K562 (cell line): ENCODE measurements around the gene FBXW12. TPM values are rescaled to one million over a fixed set of nuclear protein-coding genes. Genes with fewer than 3 reads are reported as not detected.
A peak's percentile ranks its signal among the peaks of the same experiment; 100 is the strongest.
"Not testable (repeated sequence)": the region's sequence is repeated elsewhere in the genome, so short reads cannot be mapped to it uniquely, and the experiment has no call there.

Experiments used
- ATAC-seq: fragments of 200-7000 bp; cut with Tn5 transposase; 3 replicates; pipeline ENCODE4 v1.9.1; 2020; ENCODE audit warnings: moderate library complexity
- BruUV-seq: library from RNA; stranded (reverse); fragments of 400-500 nt; replicated peaks from 2 replicates; lab custom pipeline; 2021; lab: Mats Ljungman, UMichigan
- CTCF ChIA-PET: fragments of 300-600 bp; formaldehyde crosslinking; extraction: SDS; loops from one replicate; lab custom pipeline; 2021; ENCODE audit warnings: low intra/inter-chr PET ratio; lab: Yijun Ruan, JAX
- POLR2A ChIA-PET: fragments of 300-600, 350-650 bp; sonication (Branson Sonifier 250); formaldehyde crosslinking; extraction: SDS; loops from one replicate; lab custom pipeline; 2021; ENCODE audit warnings: antibody characterized with exemption, inconsistent platforms; lab: Yijun Ruan, JAX
- DNase-seq, 4 experiments: peaks; one replicate each; pipeline versions ENCODE4 v3.0.0 to v3.0.0-alpha.2; 2011 to 2018; ENCODE audit warnings: low spot score in 3 of 4, mixed read lengths in 3 of 4; ENCODE audit errors: extremely low read depth in 1 of 4
- FAIRE-seq: peaks from 2 replicates; lab custom pipeline; 2011; peaks lifted over from hg19 to GRCh38; lab: Jason Lieb, UNC
- H2AFZ ChIP-seq: 2 replicates; pipeline ENCODE4 v1.6.0; 2011; ENCODE audit warnings: low read depth, low read length, control low read depth, inconsistent platforms
- H3K27ac ChIP-seq: fragments of 200-600 bp; 3 replicates; pipeline ENCODE4 v1.8.0; 2011; ENCODE audit warnings: low read depth, mild to moderate bottlenecking, control low read depth, inconsistent platforms, low read length, moderate library complexity, mixed read lengths; ENCODE audit errors: extremely low read depth
- H3K27me3 ChIP-seq, 2 experiments: fragments of 300-600 bp in 1 of 2; 2 replicates in 1 of 2; 3 replicates in 1 of 2; pipeline versions ENCODE4 v1.6.0 to v1.8.0; 2011; ENCODE audit warnings: inconsistent platforms in 2 of 2, low read length in 2 of 2, mild to moderate bottlenecking in 1 of 2, mixed read lengths in 1 of 2, moderate library complexity in 1 of 2; ENCODE audit not compliant: control insufficient read depth in 2 of 2, insufficient read depth in 2 of 2
- H3K36me3 ChIP-seq: fragments of 300-600 bp; 3 replicates; pipeline ENCODE4 v1.8.0; 2011; ENCODE audit warnings: mild to moderate bottlenecking, low read length, inconsistent platforms; ENCODE audit not compliant: control insufficient read depth, insufficient read depth
- H3K4me1 ChIP-seq, 2 experiments: fragments of 200-600 bp in 1 of 2; replicated peaks in 1 of 2; 2 replicates in 1 of 2; 3 replicates in 1 of 2; pipeline versions ENCODE4 v1.5.1 to v1.8.0; 2011; ENCODE audit warnings: inconsistent platforms in 2 of 2, low read length in 2 of 2, mild to moderate bottlenecking in 1 of 2, mixed read lengths in 1 of 2, moderate library complexity in 1 of 2; ENCODE audit not compliant: control insufficient read depth in 2 of 2, insufficient read depth in 2 of 2
- H3K4me2 ChIP-seq: 2 replicates; pipeline ENCODE4 v1.6.1; 2011; ENCODE audit warnings: low read length, control low read depth, inconsistent platforms, mixed read lengths; ENCODE audit not compliant: insufficient read depth
- H3K4me3 ChIP-seq: fragments of 200-600 bp; sonication (generic), shearing (Covaris generic); 2 replicates; pipeline ENCODE4 v1.5.1; 2016; ENCODE audit warnings: control low read depth, inconsistent platforms
- H3K79me2 ChIP-seq: fragments of 200-600 bp; 3 replicates; pipeline ENCODE4 v1.8.0; 2011; ENCODE audit warnings: low read length, inconsistent platforms; ENCODE audit not compliant: control insufficient read depth, insufficient read depth
- H3K9ac ChIP-seq, 2 experiments: 2 replicates each; pipeline versions ENCODE4 v1.6.0 to v1.6.1; 2011; ENCODE audit warnings: low read depth in 2 of 2, low read length in 2 of 2, control low read depth in 1 of 2, inconsistent platforms in 1 of 2, mild to moderate bottlenecking in 1 of 2, mixed read lengths in 1 of 2; ENCODE audit not compliant: insufficient read depth in 1 of 2
- H3K9me1 ChIP-seq: one replicate; pipeline ENCODE4 v1.6.0; 2011; ENCODE audit warnings: inconsistent platforms, mild to moderate bottlenecking, low read length, moderate library complexity; ENCODE audit not compliant: control insufficient read depth, insufficient read depth
- H3K9me3 ChIP-seq: replicated peaks from 2 replicates; pipeline ENCODE4 v1.5.1; 2011; ENCODE audit warnings: low read depth, low read length, inconsistent platforms; ENCODE audit not compliant: control insufficient read depth, insufficient read depth
- H4K20me1 ChIP-seq: replicated peaks from 2 replicates; pipeline ENCODE4 v1.6.1; 2011; ENCODE audit warnings: low read length, inconsistent platforms, mixed read lengths; ENCODE audit not compliant: control insufficient read depth, insufficient read depth
- ARID2 ChIP-seq: fragments of 450-650 bp; IDR thresholded peaks from 2 replicates; pipeline ENCODE4 v1.6.1; 2017; ENCODE audit warnings: antibody characterized with exemption, mild to moderate bottlenecking
- CTBP1 ChIP-seq: fragments of 450-650 bp; IDR thresholded peaks from 2 replicates; pipeline ENCODE4 v1.6.1; 2016; ENCODE audit warnings: borderline replicate concordance
- CTCF ChIP-seq, 3 experiments: IDR thresholded peaks in 2 of 3; conservative IDR thresholded peaks in 1 of 3; 2 replicates each; pipeline ENCODE4 v1.5.1; 2011 to 2012; ENCODE audit warnings: low read length in 3 of 3, mild to moderate bottlenecking in 3 of 3, control low read depth in 2 of 3, improper control_type of control experiment in 1 of 3, inconsistent platforms in 1 of 3, low read depth in 1 of 3, mixed read lengths in 1 of 3, moderate library complexity in 1 of 3; ENCODE audit not compliant: insufficient read depth in 2 of 3
- KDM1A ChIP-seq, 2 experiments: fragments of 450-650 bp; IDR thresholded peaks; 2 replicates each; pipeline ENCODE4 v1.6.1; 2016; ENCODE audit warnings: mild to moderate bottlenecking in 2 of 2
- RBM25 ChIP-seq: fragments of 200-400 bp; formaldehyde crosslinking; IDR thresholded peaks from 2 replicates; pipeline ENCODE4 v1.6.1; 2018; ENCODE audit warnings: low read length, low read depth, moderate library complexity; ENCODE audit not compliant: severe bottlenecking
- SMARCE1 ChIP-seq: fragments of 450-650 bp; IDR thresholded peaks from 2 replicates; pipeline ENCODE4 v1.7.1; 2016; ENCODE audit warnings: mild to moderate bottlenecking
- ZNF121 ChIP-seq: sonication (generic); formaldehyde crosslinking; conservative IDR thresholded peaks from 2 replicates; pipeline ENCODE4 v1.8.0; 2022; ENCODE audit warnings: missing genetic modification reagents
- WGBS: fragments of 100-300 bp; shearing (Covaris generic); methylation state at CpG from one replicate; pipeline ENCODE4 v1.1.6; 2016; ENCODE audit warnings: low coverage, mixed read lengths; ENCODE audit not compliant: insufficient coverage; ENCODE audit errors: missing lambda C conversion rate; 5-methylcytosine and 5-hydroxymethylcytosine counted together
- in situ Hi-C: fragments of 300-500 bp; cut with MboI; formaldehyde crosslinking; loops from 4 replicates; pipeline ENCODE4 v1.15.0; 2018; ENCODE audit warnings: inconsistent platforms, mixed read lengths
- intact Hi-C: fragments of 100-400 bp; cut with micrococcal nuclease; formaldehyde crosslinking; loops from 2 replicates; pipeline ENCODE4 v1.14.2; 2022
- polyA plus RNA-seq, 8 experiments: library from polyadenylated mRNA; depleted of rRNA in 4 of 8; stranded (reverse) in 5 of 8; unstranded in 3 of 8; fragments of >200 nt; fragmentation: Nextera tagmentation in 2 of 8; fragmentation: Illumina TruSeq in 1 of 8; extraction: Ambion mirVana in 2 of 8; extraction: Trizol in 1 of 8; gene quantifications; 2 replicates each; pipeline versions ENCODE4 v1.2.1 to v1.2.3, GENCODE V29; 2011 to 2014; ENCODE audit warnings: inconsistent platforms in 1 of 8, missing spikeins in 1 of 8
- total RNA-seq, 7 experiments: library from RNA; depleted of rRNA in 6 of 7; stranded (reverse); fragments of >200 nt in 6 of 7; fragmentation: Illumina TruSeq in 2 of 7; extraction: Trizol in 2 of 7; gene quantifications; 2 replicates each; pipeline versions ENCODE4 v1.2.1 to v1.2.3, GENCODE V29; 2011 to 2021; ENCODE audit warnings: low replicate concordance in 1 of 7
- TF ChIP-seq, protein P1 (sequence below), 2 experiments: fragments of 450-650 bp; formaldehyde crosslinking in 1 of 2; IDR thresholded peaks; 2 replicates each; pipeline versions ENCODE4 v1.4.0 to v1.6.1; 2014 to 2020; ENCODE audit warnings: mild to moderate bottlenecking in 2 of 2, borderline replicate concordance in 1 of 2, low read depth in 1 of 2

Gene FBXW12
- total and polyA plus RNA-seq, 9 of the 15 experiments (the other 6 are each of a cell fraction or from before 2014, with no cell fraction given): 0.04 to 0.07 (median 0.06) TPM; not detected in 6

DNA sequence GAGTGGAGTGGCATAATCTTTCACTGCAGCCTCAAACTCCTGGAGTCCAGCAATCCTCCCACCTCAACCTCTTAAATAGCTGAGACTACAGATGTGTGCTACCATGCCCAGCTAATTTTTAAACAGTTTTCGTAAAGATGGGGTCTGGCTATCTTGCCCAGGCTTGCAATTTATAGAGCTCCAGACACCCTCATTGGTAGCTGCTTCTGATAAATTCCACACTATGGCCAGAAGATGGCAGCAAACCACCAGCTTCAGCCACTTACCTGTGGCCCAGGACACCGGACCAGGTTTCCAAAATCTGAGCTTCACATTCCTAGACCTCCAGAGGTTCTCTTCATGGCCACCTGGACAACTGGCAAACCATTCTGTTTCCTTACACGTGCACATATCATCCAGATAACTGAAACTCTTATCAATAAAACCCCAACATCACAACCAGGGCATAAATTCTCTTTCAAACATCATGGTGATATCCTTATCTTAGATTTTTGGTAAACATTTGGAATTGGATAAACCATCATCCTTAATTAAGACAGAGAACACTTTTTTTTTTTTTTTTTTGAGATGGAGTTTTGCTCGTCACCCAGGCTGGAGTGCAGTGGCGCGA lies 28.9 kb downstream of the FBXW12 start (continued):
- TF ChIP-seq, protein P1, sequence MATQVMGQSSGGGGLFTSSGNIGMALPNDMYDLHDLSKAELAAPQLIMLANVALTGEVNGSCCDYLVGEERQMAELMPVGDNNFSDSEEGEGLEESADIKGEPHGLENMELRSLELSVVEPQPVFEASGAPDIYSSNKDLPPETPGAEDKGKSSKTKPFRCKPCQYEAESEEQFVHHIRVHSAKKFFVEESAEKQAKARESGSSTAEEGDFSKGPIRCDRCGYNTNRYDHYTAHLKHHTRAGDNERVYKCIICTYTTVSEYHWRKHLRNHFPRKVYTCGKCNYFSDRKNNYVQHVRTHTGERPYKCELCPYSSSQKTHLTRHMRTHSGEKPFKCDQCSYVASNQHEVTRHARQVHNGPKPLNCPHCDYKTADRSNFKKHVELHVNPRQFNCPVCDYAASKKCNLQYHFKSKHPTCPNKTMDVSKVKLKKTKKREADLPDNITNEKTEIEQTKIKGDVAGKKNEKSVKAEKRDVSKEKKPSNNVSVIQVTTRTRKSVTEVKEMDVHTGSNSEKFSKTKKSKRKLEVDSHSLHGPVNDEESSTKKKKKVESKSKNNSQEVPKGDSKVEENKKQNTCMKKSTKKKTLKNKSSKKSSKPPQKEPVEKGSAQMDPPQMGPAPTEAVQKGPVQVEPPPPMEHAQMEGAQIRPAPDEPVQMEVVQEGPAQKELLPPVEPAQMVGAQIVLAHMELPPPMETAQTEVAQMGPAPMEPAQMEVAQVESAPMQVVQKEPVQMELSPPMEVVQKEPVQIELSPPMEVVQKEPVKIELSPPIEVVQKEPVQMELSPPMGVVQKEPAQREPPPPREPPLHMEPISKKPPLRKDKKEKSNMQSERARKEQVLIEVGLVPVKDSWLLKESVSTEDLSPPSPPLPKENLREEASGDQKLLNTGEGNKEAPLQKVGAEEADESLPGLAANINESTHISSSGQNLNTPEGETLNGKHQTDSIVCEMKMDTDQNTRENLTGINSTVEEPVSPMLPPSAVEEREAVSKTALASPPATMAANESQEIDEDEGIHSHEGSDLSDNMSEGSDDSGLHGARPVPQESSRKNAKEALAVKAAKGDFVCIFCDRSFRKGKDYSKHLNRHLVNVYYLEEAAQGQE (IDR thresholded peaks at IDR 0.05; ENCODE audit: borderline replicate concordance): peak; percentile 78
- TF ChIP-seq, protein P1 (CRISPR knock-in tag; IDR thresholded peaks at IDR 0.05; ENCODE audit: low read depth): no peak
- TF ChIP-seq CTBP1: peak; percentile 49; the same call in 1 of the 2 replicates
- TF ChIP-seq SMARCE1: no peak
- peak; percentile 25; a peak in 1 of 4 replicates for TF ChIP-seq KDM1A (IDR thresholded peaks at IDR 0.05)
- peak; percentile 85 for TF ChIP-seq RBM25
- TF ChIP-seq ZNF121 (CRISPR knock-in tag): peak; percentile 99
- TF ChIP-seq ARID2: no peak
- TF ChIP-seq CTCF (IDR thresholded peaks at IDR 0.05 in 2 of 3, conservative IDR thresholded peaks at IDR 0.05 in 1 of 3; ENCODE audit: insufficient read depth in 2 of 3, low read depth in 1 of 3, low read length in 3 of 3): peak; percentile 75 to 82 (median 78)
- TF ChIP-seq, all 486 proteins: peak for 12

DNA sequence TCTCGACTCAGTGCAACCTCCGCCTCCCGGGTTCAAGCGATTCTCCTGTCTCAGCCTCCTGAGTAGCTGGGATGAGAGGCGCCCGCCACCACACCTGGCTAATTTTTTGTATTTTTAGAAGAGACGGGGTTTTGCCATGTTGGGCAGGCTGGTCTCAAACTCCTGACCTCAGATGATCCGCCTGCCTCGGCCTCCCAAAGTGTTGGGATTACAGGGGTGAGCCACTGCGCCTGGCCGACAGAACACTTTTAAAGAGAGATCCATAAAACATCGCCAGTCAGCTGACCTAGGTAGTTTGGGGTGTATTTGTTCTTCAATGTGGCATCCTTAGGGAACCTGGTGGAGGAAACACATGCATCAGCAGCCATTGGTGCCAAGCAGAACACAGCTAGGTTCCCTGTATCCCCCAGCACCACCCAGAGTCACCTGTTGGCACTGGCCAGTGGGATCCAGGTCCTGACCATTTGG lies 29.4 kb downstream of the FBXW12 start:
- H3K4me3 ChIP-seq, H3K36me3 ChIP-seq, H3K4me1 ChIP-seq, H3K79me2 ChIP-seq, H3K27ac ChIP-seq, BruUV-seq, H3K9me1 ChIP-seq, H4K20me1 ChIP-seq, H2AFZ ChIP-seq, H3K27me3 ChIP-seq, H3K9ac ChIP-seq, ATAC-seq, H3K9me3 ChIP-seq, FAIRE-seq, H3K4me2 ChIP-seq: not testable (repeated sequence)
- intact Hi-C loops (loop anchor here (1.0 to 10.0 kb wide), 4 partner anchors 35 to 207 kb away; partner anchors contain the start of gene SHISA5), in situ Hi-C loops (loop anchor here (5.0 kb wide), 1 partner anchor 36 kb away; no protein-coding TSS in a partner anchor)
- ChIA-PET POLR2A (interaction anchor here (0.6 to 1.3 kb wide), 5 partner anchors 35 to 1412 kb away, joined by 3 to 7 read pairs (median 3); no protein-coding TSS in a partner anchor), CTCF (interaction anchor here (0.7 to 3.0 kb wide), 4 partner anchors 33 to 720 kb away, joined by 3 to 28 read pairs (median 4); no protein-coding TSS in a partner anchor)
- peak in 2 of 4 experiments; percentile 2 to 4 for DNase-seq
- WGBS: 74% methylated on average over 5 of the region's 12 CpGs
